ENCODE measurements around the gene TRIM72. TPM values are rescaled to one million over a fixed set of nuclear protein-coding genes. Genes with fewer than 3 reads are reported as not detected.
"Not testable (repeated sequence)": the region's sequence is repeated elsewhere in the genome, so short reads cannot be mapped to it uniquely, and the experiment has no call there.

The TRIM72 gene
- total RNA-seq, 1 donor, result under 0.01 TPM

GRCh38 chr16:31190061-31190460 lies 23.9 kb upstream of the TRIM72 start:
- DNase-seq (ENCODE audit: low read depth in 2 of 3, low spot score in 2 of 3), result no peak

- no peak for DNase-seq (ENCODE audit: low read depth in 2 of 3, low spot score in 2 of 3)
Measured at GRCh38 chr16:31190818-31191444, 23.0 kb upstream of the TRIM72 start.

GRCh38 chr16:31191697-31192428 lies 22.1 kb upstream of the TRIM72 start:
- DNase-seq (ENCODE audit: low read depth in 2 of 3, low spot score in 2 of 3), result no peak

GRCh38 chr16:31192856-31193642 lies 20.9 kb upstream of the TRIM72 start:
- DNase-seq (ENCODE audit: low read depth in 2 of 3, low spot score in 2 of 3), result no peak

- DNase-seq (ENCODE audit: low read depth in 2 of 3, low spot score in 2 of 3), result no peak
Measured at GRCh38 chr16:31193874-31194273, 20.0 kb upstream of the TRIM72 start.

- DNase-seq (ENCODE audit: low read depth in 2 of 3, low spot score in 2 of 3), result no peak
Measured at GRCh38 chr16:31194898-31195297, 19.0 kb upstream of the TRIM72 start.

GRCh38 chr16:31195861-31196260 lies 18.1 kb upstream of the TRIM72 start:
- not testable (repeated sequence) for DNase-seq (ENCODE audit: low read depth in 2 of 3, low spot score in 2 of 3)

GRCh38 chr16:31196324-31197088 lies 17.4 kb upstream of the TRIM72 start:
- DNase-seq (ENCODE audit: low read depth in 2 of 3, low spot score in 2 of 3), result no peak

GRCh38 chr16:31198207-31198882 lies 15.6 kb upstream of the TRIM72 start:
- DNase-seq (ENCODE audit: low read depth in 2 of 3, low spot score in 2 of 3), result no peak

- no peak for DNase-seq (ENCODE audit: low read depth in 2 of 3, low spot score in 2 of 3)
Measured at GRCh38 chr16:31199430-31200041, 14.4 kb upstream of the TRIM72 start.

GRCh38 chr16:31200111-31200510 lies 13.8 kb upstream of the TRIM72 start:
- not testable (repeated sequence) for DNase-seq (ENCODE audit: low read depth in 2 of 3, low spot score in 2 of 3)

- DNase-seq (ENCODE audit: low read depth in 2 of 3, low spot score in 2 of 3), result peak in 2 of 3 donors; percentile 84 to 87
Measured at GRCh38 chr16:31200821-31201568, 12.9 kb upstream of the TRIM72 start.

- peak in 2 of 3 donors; percentile 59 to 61 for DNase-seq (ENCODE audit: low read depth in 2 of 3, low spot score in 2 of 3)
Measured at GRCh38 chr16:31201582-31202413, 12.1 kb upstream of the TRIM72 start.

GRCh38 chr16:31202414-31203375 lies 11.2 kb upstream of the TRIM72 start, which contains the start of gene PYCARD:
Gene PYCARD, minus strand, starts transcription at chr16:31202760. Its CDS starts 70 bp downstream, at chr16:31202690.
- peak in 1 of 3 donors; percentile 40 for DNase-seq (ENCODE audit: low read depth in 2 of 3, low spot score in 2 of 3)

- no peak for DNase-seq (ENCODE audit: low read depth in 2 of 3, low spot score in 2 of 3)
Measured at GRCh38 chr16:31204871-31205666, 8.8 kb upstream of the TRIM72 start.

- no peak for DNase-seq (ENCODE audit: low read depth in 2 of 3, low spot score in 2 of 3)
Measured at GRCh38 chr16:31206776-31207175, 7.1 kb upstream of the TRIM72 start.
